HG03159 (cell line): ENCODE data around the gene MGMT.

ENCODE experiments used
- ATAC-seq: cut with Tn5 transposase; IDR thresholded peaks from one replicate; pipeline ENCODE4 v1.9.1; 2021; ENCODE audit warnings: mild to moderate bottlenecking, moderate library complexity; ENCODE audit not compliant: unreplicated experiment

The MGMT gene

DNA sequence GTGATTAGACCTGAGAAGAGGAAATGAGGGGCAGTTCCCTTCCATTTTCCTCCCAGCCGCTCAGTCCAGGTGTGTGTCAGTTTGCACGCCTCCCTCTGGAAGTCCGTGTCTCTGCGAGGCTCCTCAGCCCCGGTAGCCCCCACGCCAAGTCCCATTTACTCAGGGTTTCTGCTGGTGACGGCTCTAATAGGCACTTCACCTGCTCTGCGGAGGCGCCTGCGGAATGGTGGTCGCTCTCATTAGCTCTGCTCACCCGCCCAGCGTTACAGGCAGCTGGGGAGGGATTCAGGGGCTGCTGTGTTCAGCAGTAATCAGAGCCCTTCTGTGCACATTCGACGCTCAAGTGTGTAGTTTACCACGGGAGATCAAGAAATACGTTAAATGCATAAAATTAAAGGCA, 179.9 kb downstream of the MGMT start:
- ATAC-seq: no peak

- ATAC-seq: no peak
Observed at GRCh38 chr10:129647590-129647989, 180.5 kb downstream of the MGMT start.

DNA sequence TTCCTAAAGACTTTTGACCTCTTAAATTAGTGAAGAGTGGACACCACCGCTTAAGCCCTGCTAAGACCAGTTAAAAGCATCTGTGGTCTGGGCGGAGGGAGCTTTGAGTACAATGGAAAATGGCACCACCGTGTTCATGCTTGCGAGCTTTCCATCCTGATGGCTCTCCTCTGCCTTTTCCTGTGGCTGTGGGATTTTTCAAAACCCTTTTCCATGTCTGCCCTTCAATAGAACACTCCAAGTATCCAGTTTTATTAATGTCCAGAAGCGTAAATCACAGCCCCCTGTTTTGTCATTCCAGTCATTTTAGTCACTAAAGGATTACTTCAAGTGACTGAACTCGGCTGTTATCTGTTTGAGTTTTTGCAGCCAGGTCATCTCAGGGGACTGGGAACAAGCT, 181.8 kb downstream of the MGMT start:
- no peak for ATAC-seq

DNA sequence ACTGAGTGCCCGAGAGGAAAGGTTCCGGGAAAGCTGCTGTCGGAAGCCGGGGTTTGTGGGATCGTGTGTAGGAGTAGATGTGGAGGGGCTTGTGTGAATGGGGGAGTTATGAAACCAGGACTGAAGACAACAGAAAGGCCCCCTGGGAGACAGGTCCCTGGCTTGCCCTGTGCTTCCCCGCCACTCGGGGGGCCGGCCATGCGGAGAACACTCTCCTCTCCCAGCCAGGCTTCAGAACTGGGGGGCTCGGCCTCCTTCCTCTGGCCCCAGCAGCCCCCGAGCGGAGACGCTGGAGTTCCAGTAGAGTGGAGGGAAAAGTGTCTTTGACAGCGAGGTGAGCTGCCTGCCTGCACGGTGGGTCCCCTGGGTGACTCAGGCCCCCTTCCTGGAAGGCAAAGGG, 185.0 kb downstream of the MGMT start:
- ATAC-seq: no peak

GRCh38 chr10:129652521-129653201, 185.6 kb downstream of the MGMT start:
- ATAC-seq: no peak

- ATAC-seq: no peak
Observed at GRCh38 chr10:129653428-129653827, 186.4 kb downstream of the MGMT start.

DNA sequence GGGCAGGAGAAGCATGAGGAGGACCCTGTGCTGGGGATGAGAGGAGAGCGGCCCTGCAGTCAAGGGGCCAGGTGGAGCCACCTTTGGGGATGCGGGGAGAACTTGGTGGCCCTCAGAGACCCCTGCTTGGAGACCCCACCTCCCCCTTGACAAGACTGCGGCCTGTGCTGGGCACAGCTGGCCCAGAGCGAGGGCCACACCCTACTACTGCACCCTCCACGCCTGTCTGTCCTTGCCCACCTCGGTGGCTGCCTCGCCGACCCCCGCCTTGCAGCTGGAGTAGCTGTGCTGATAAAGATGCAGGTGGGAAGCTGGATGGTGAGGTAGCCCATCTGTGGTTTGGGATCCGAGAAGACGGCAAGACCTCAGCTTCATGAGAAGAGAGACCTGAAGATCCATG, 186.8 kb downstream of the MGMT start:
- ATAC-seq: no peak

- ATAC-seq: no peak
Observed at GRCh38 chr10:129654461-129654860, 187.4 kb downstream of the MGMT start.

DNA sequence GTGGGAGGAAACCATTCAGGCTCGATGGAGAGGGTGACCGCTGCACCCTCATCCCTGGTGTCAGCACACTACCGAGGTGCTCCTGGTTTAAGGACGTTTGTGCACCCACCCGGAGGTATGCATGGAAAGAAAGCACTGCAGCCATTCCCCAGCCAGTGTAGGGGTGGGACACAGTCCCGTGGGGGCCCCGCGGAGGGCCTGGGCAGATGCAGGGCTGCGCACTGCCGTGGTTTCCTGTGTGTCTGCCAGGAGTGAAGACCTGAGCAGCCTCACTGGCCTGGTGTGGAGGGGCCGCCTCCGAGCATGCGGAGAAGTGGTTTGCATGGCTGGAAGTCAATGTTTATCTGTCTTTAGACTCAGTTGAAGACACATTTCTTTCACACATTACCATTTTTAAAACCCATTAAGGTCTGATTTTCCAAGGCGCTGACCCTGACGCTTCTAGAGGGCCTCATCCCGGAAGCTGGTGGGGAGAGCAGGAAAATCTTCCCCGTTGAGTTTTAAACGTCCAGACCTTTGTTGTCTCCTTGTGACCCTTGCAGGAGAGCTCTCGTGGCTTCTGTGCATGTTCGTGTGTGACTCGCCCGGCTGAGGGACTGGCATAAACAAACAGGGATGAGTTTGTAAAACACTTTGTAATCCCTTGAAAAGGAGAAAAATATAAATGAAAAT, 188.1 kb downstream of the MGMT start:
- ATAC-seq: no peak

DNA sequence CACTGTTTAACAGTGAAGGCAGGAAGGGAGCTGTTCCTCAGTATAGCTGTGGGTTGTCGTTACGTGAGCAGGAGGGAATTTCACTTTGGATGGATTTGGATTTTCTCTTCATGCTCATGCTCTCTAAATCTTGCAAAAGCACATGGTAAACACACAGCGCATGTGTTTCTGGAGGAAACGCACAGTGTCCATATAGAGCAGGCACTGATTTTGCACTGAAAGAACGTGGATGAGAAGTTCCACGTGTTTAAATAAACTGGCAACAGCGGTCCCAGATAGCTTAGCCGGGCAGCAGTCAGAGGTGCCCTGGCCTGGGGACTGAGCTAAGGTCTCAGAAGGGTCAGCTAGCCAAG, 188.6 kb downstream of the MGMT start:
- ATAC-seq: no peak

DNA sequence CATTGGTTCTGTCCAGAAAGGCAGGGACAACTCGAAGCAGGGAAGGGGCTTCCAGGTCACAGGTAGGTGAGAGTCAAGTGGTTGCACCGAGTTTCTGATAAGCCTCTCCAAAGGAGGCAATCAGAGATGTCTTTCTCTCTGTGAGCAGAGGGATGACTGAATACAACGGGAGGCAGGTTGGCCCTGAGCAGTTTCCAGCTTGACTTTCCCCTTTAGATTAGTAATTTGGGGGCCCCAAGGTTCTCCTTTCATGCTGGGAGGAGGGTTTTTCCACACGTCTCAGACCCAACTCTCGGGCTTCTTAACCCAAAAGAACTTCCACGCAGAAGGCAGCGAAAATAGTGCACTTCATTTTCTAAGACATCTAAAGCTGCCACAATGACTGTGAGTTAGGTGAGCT, 189.6 kb downstream of the MGMT start:
- no peak for ATAC-seq

- no peak for ATAC-seq
Observed at GRCh38 chr10:129657297-129658017, 190.4 kb downstream of the MGMT start.

DNA sequence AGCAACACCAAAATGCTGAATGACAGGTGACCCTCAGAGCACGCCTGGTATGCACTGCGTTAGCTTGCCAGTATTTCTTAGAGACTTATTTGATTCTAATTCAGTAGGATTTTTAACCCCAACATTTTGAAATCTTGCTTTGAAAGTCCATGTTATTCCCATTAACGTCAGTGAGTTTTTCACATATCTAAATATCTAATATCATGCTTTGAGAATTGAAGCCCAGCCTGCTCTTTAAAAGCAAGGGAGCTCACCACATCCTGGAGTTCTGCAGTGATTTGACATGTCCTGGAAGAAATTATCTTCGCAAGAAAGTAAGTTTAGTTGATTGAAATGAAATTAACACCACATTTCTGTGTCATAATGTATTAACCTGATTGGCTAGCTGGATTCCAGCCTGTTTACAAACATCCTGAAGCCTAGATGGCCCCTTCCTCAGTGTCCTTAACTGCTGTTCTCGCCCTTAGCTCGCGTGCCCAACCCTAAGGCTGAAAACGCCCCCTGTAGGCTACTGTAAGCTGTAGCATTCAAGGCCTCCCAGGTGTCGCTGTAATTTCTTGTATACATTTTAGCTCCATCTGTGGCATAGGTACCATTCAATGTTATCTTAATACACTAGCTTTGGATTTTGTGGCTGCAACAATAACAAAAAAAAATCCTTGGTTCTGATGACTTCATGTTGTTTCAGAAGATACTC, 191.5 kb downstream of the MGMT start:
- ATAC-seq: no peak

DNA sequence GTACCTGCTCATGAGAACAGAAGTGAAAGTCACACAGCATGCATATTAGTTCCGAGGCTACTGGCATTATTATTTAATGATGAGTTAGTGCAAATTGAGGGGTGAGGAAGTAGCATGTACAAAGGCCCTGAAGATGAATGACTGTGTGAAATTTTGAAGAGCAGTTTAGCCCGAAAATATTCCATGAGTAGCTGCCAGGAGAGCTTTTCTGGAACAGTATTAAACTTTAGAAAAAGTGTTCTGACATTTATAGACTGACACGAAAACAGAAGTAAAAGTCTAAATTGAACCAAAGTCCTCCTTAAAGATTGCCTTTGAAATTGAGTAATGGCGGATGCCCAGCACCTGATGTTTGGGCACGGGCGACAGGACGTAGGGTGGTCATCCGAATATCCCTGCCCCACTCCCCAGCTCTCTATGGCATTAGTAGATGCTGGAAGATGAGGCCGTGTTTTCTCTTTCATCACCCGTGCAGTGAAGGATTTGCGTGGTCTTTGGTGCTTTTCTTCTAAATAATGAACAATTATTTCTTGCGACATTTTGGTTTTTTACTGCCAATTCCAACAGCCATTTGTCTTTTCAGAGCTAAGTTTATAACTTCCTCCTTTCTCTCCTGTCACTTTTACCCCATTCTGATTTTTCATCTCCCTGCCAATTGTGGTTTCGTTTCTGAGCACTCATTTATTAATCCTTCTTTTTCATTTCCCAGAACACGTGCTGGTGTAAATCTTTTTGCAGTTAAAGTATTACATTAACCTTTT, 192.6 kb downstream of the MGMT start:
- ATAC-seq: no peak

- ATAC-seq: no peak
Observed at GRCh38 chr10:129660569-129660968, 193.5 kb downstream of the MGMT start.

DNA sequence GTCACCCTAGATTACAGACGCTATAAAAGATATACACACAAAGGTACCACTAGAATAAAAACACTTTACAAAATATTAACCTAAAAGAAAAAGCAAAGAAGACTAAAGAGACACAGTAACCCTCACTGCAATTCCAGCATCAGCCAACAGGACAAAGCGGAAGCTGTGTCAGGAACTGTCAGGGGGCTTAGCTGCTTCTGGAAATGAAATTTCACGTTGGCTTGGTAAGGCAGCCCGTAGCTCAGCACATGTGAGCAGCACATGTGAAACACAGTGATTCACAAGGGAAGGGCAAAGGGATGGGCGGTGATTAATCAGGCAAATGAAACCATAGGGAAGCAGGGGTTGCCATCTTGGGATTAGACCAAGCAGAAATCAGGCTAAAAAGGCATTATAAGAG, 195.4 kb downstream of the MGMT start:
- ATAC-seq: no peak

DNA sequence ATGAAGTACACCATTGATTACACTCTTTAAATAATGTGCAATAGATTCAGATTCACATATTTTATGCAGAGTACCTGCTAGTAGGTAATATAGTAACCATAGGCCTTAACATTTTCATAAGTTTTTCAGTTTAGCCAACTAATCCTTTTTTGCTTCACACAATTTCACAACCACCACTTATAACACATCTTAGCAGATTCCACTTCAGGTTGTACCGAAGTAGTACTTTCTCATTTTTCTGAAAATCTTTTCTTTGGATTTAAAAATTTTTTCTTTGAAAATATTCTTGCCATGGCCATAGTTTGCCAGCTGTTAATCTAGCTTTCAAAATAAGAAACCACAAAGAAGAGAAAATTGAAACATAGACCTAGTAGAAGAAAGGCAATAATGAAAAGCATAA, 203.1 kb downstream of the MGMT start:
- ATAC-seq: no peak

- ATAC-seq: no peak
Observed at GRCh38 chr10:129673292-129673691, 206.3 kb downstream of the MGMT start.

DNA sequence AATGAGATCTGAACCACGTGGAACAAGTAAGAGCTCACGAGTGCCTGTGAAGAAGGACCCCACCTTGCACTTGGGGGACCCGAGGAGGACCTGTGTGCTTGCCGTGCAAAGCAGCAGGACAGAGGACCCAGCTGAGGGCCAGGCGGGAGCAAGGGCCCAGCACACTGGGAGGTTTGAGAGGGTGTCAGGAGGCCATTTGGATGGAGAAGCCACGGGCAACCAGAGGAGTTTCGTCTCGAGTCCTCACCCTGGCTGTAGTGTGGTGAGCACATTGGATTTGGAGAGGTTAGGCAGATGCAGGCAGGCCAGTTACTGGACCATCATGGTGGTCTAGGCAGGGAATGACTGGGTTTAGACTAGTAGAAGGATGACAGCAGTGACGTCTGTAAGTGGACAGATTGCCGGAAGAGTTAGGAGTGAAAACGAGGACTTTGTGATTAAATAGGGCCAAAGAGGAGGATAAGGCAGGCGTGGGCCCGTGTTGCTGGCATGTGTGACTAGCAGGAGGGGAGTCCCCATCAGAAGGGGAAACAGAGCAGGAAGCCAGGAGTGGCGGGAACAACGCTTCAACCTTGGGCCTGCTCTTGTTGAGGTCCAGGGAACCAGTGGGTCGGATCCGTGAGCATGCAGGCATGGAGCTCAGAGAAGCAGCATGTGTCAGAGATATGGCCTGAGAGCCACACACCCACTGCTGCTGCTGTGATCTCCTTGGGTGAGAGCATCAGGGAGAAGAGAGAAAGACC, 208.2 kb downstream of the MGMT start:
- no peak for ATAC-seq

DNA sequence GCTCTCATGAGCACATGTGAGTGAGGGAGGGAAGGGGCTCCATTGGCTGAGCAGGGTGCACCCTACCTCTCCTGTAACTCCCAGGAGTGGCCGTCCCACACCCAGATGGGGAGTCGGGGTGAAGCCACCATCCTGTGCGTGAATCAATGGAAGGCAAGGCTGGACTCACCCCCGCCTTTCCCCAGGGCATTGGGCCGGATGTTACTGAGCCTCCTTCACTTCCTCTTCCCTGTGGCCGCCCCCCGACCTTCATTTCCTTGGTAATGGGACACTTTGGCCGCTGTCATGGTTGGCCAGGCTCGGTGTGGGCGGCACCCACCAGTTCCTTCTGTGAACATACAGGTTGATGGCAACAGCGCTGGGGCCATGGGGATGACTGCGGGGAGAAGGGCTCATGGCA, 209.0 kb downstream of the MGMT start:
- no peak for ATAC-seq
